Measurements from ENCODE around the gene NPEPL1. TPM values are rescaled to one million over a fixed set of nuclear protein-coding genes. Genes with fewer than 3 reads are reported as not detected.

NPEPL1 gene
- total and polyA plus RNA-seq, 2 donors (not counting 3 experiments of a cell fraction or from before 2014, with no cell fraction given) = 22.5 to 40.8 TPM

DNA sequence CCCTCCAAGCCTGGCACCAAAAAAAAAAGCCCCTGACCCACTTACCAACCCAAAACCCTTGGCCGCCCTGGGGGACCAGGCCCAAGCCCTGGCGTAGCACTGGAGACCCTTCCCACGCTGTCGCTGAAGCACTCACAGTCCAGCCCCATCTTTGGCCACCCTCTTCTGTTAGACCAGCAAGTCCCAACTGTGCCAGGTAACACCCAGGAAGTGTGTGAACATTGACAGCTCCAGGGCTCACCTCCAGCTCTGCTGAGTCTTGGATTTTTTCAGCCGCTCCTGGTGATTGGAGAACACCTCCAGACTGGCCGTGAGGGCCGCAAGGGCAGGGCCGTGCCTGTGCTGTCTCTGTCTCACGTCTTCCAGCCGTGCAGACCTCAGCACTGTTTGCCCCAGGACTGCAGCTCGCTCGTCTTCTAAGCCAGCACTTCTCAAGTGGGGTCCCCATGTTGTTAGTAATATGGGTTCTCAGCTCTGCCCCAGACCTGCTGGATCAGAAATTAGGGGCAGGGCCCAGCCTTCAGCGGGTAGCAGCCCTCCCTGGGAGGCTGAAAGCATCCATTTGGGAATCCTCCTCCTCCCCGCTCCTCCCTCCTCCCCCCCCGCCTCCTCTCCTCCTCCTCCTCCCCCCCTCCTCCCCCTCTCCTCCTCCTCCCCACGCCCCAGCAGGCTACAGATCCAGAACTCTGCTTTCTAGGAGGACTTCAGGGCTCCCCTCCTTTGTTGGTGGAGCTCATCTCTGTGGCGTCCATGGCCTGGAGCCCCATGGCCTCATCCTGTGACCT is 18.1 kb downstream of the NPEPL1 start:
- BruUV-seq (replicated peaks) = no TSS peak
- Histone ChIP-seq H4K20me1 (replicated peaks; ENCODE audit: control insufficient read depth, extremely low read depth, insufficient read depth, low read length) (no peaks in the 10 kb centered on the region), H3K4me1 (ENCODE audit: control insufficient read depth, extremely low read depth, insufficient read depth, low read length) (no peaks in the 10 kb centered on the region), H3K36me3 (ENCODE audit: control insufficient read depth in 2 of 2, extremely low read depth in 1 of 2, insufficient read depth in 2 of 2, low read length in 2 of 2) (no peaks in the 10 kb centered on the region), H2AFZ (ENCODE audit: low read depth, low read length) (no peak overlapping the region), H3K9ac (replicated peaks; ENCODE audit: extremely low read depth, insufficient read depth, low read length) (no peak overlapping the region), H3K27ac (ENCODE audit: insufficient read depth, low read depth, low read length) (no peak overlapping the region), H3K4me2 (ENCODE audit: insufficient read depth, low read length) (no peak overlapping the region), H3K9me1 (replicated peaks; ENCODE audit: control insufficient read depth, extremely low read depth, insufficient read depth, low read length) (no peaks in the 10 kb centered on the region), H3K27me3 (ENCODE audit: control insufficient read depth in 2 of 2, insufficient read depth in 2 of 2, low read length in 2 of 2) (no peaks in the 10 kb centered on the region), H3K79me2 (ENCODE audit: control insufficient read depth, insufficient read depth, low read length) (no peaks in the 10 kb centered on the region), H3K9me3 (replicated peaks; ENCODE audit: control insufficient read depth, insufficient read depth, low read length) (no peaks in the 10 kb centered on the region), H3K4me3 (replicated peaks in 1 of 3; ENCODE audit: insufficient read depth in 1 of 3, low read depth in 1 of 3, low read length in 3 of 3) (no peak overlapping the region)
- CTCF ChIA-PET = interaction anchor here (1.4 kb wide), 1 partner anchor 229 kb away, joined by 4 read pairs; no protein-coding TSS in a partner anchor
- FAIRE-seq (no peak), DNase-seq (ENCODE audit: low read depth, low spot score) (no peak)
- POLR2A ChIA-PET = no interaction called here
- dilution Hi-C loops (cut with MboI; ENCODE audit: extremely low pct_ligation_motif_present, low sequenced_read_pairs) = no loop called here
- intact Hi-C loops (cut with micrococcal nuclease) = no loop called here
- TF ChIP-seq POLR2A (IDR thresholded peaks at IDR 0.05; ENCODE audit: low read depth, low read length) = no peak
- no peak for TF ChIP-seq MYC (IDR thresholded peaks at IDR 0.05; ENCODE audit: low read depth, low read length)
- no peak for TF ChIP-seq EZH2 (IDR thresholded peaks at IDR 0.05; ENCODE audit: borderline replicate concordance, low read depth, low read length, severe bottlenecking)

GRCh38 chr20:58711266-58712051 is 18.9 kb downstream of the NPEPL1 start:
- FAIRE-seq = no peak
- POLR2A ChIA-PET = no interaction called here

More at GRCh38 chr20:58711266-58712051, 18.9 kb downstream of the NPEPL1 start:
- CTCF ChIA-PET = interaction anchor here (1.4 kb wide), 1 partner anchor 230 kb away, joined by 4 read pairs; no protein-coding TSS in a partner anchor
- no peaks in the 10 kb centered on the region for H3K9me3 ChIP-seq (replicated peaks; ENCODE audit: control insufficient read depth, insufficient read depth, low read length)
- no peak overlapping the region for H3K4me3 ChIP-seq (replicated peaks in 1 of 3; ENCODE audit: insufficient read depth in 1 of 3, low read depth in 1 of 3, low read length in 3 of 3)
- H3K27me3 ChIP-seq (ENCODE audit: control insufficient read depth in 2 of 2, insufficient read depth in 2 of 2, low read length in 2 of 2) = no peaks in the 10 kb centered on the region
- H3K4me2 ChIP-seq (ENCODE audit: insufficient read depth, low read length) = no peak overlapping the region
- dilution Hi-C loops (cut with MboI; ENCODE audit: extremely low pct_ligation_motif_present, low sequenced_read_pairs) = no loop called here
- no peaks in the 10 kb centered on the region for H4K20me1 ChIP-seq (replicated peaks; ENCODE audit: control insufficient read depth, extremely low read depth, insufficient read depth, low read length)
- H3K9me1 ChIP-seq (replicated peaks; ENCODE audit: control insufficient read depth, extremely low read depth, insufficient read depth, low read length) = no peaks in the 10 kb centered on the region
- H3K36me3 ChIP-seq (ENCODE audit: control insufficient read depth in 2 of 2, extremely low read depth in 1 of 2, insufficient read depth in 2 of 2, low read length in 2 of 2) = no peaks in the 10 kb centered on the region
- TF ChIP-seq POLR2AphosphoS5 (IDR thresholded peaks at IDR 0.05; ENCODE audit: insufficient read depth, low read depth, low read length) (no peak), FOS (IDR thresholded peaks at IDR 0.05; ENCODE audit: borderline replicate concordance, insufficient read depth, low read length) (no peak), JUN (IDR thresholded peaks at IDR 0.05; ENCODE audit: borderline replicate concordance, insufficient read depth, insufficient read length, low read depth) (no peak), MYC (IDR thresholded peaks at IDR 0.05; ENCODE audit: low read depth, low read length) (no peak), MAX (IDR thresholded peaks at IDR 0.05; ENCODE audit: insufficient read depth, insufficient read length) (no peak), POLR2A (IDR thresholded peaks at IDR 0.05; ENCODE audit: low read depth, low read length) (no peak), EZH2 (IDR thresholded peaks at IDR 0.05; ENCODE audit: borderline replicate concordance, low read depth, low read length, severe bottlenecking) (no peak), GATA2 (IDR thresholded peaks at IDR 0.05; ENCODE audit: insufficient read depth, insufficient read length, low read depth, low read length) (no peak)
- TF ChIP-seq, protein P1, sequence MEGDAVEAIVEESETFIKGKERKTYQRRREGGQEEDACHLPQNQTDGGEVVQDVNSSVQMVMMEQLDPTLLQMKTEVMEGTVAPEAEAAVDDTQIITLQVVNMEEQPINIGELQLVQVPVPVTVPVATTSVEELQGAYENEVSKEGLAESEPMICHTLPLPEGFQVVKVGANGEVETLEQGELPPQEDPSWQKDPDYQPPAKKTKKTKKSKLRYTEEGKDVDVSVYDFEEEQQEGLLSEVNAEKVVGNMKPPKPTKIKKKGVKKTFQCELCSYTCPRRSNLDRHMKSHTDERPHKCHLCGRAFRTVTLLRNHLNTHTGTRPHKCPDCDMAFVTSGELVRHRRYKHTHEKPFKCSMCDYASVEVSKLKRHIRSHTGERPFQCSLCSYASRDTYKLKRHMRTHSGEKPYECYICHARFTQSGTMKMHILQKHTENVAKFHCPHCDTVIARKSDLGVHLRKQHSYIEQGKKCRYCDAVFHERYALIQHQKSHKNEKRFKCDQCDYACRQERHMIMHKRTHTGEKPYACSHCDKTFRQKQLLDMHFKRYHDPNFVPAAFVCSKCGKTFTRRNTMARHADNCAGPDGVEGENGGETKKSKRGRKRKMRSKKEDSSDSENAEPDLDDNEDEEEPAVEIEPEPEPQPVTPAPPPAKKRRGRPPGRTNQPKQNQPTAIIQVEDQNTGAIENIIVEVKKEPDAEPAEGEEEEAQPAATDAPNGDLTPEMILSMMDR (IDR thresholded peaks at IDR 0.05; ENCODE audit: extremely low read depth in 1 of 2, insufficient read depth in 1 of 2, low read depth in 1 of 2, low read length in 2 of 2) = no peak
- no peak overlapping the region for H3K9ac ChIP-seq (replicated peaks; ENCODE audit: extremely low read depth, insufficient read depth, low read length)
- BruUV-seq (replicated peaks) = no TSS peak
- no peaks in the 10 kb centered on the region for H3K79me2 ChIP-seq (ENCODE audit: control insufficient read depth, insufficient read depth, low read length)
- H3K27ac ChIP-seq (ENCODE audit: insufficient read depth, low read depth, low read length) = no peak overlapping the region
- no peaks in the 10 kb centered on the region for H3K4me1 ChIP-seq (ENCODE audit: control insufficient read depth, extremely low read depth, insufficient read depth, low read length)
- H2AFZ ChIP-seq (ENCODE audit: low read depth, low read length) = no peak overlapping the region
- intact Hi-C loops (cut with micrococcal nuclease) = no loop called here
- DNase-seq (ENCODE audit: low read depth, low spot score) = no peak

Measured in endothelial cell of umbilical vein (primary cell).